GM19468 (cell line): ENCODE measurements around the gene PLEKHD1.

Experiments used
- ATAC-seq: cut with Tn5 transposase; IDR thresholded peaks from one replicate; pipeline ENCODE4 v1.9.1; 2021; ENCODE audit warnings: mild to moderate bottlenecking, moderate library complexity, moderate number of reproducible peaks; ENCODE audit not compliant: unreplicated experiment; ENCODE audit errors: extremely low read depth

The PLEKHD1 gene

GRCh38 chr14:69540654-69541335, 56.3 kb downstream of the PLEKHD1 start:
- no peak for ATAC-seq

- no peak for ATAC-seq
Observed at GRCh38 chr14:69542311-69542710, 57.8 kb downstream of the PLEKHD1 start.

GRCh38 chr14:69543341-69544115, 59.0 kb downstream of the PLEKHD1 start:
- ATAC-seq, result no peak

- ATAC-seq, result no peak
Observed at GRCh38 chr14:69547701-69548348, 63.3 kb downstream of the PLEKHD1 start.

GRCh38 chr14:69548566-69548965, 64.0 kb downstream of the PLEKHD1 start:
- ATAC-seq, result no peak

GRCh38 chr14:69551511-69551910, 67.0 kb downstream of the PLEKHD1 start:
- ATAC-seq, result no peak

GRCh38 chr14:69553252-69553651, 68.7 kb downstream of the PLEKHD1 start:
- no peak for ATAC-seq

GRCh38 chr14:69554500-69554899, 70.0 kb downstream of the PLEKHD1 start:
- ATAC-seq, result no peak

- no peak for ATAC-seq
Observed at GRCh38 chr14:69558774-69559173, 74.2 kb downstream of the PLEKHD1 start.

- no peak for ATAC-seq
Observed at GRCh38 chr14:69559581-69560011, 75.1 kb downstream of the PLEKHD1 start.

GRCh38 chr14:69560826-69561225, 76.3 kb downstream of the PLEKHD1 start:
- no peak for ATAC-seq

GRCh38 chr14:69561893-69562292, 77.4 kb downstream of the PLEKHD1 start:
- ATAC-seq, result no peak

- no peak for ATAC-seq
Observed at GRCh38 chr14:69567563-69567962, 83.0 kb downstream of the PLEKHD1 start.

- no peak for ATAC-seq
Observed at GRCh38 chr14:69569859-69570258, 85.3 kb downstream of the PLEKHD1 start.

- ATAC-seq, result no peak
Observed at GRCh38 chr14:69570836-69571330, 86.4 kb downstream of the PLEKHD1 start.

- ATAC-seq, result no peak
Observed at GRCh38 chr14:69571449-69572029, 87.0 kb downstream of the PLEKHD1 start.

- no peak for ATAC-seq
Observed at GRCh38 chr14:69572030-69572840, 87.7 kb downstream of the PLEKHD1 start.

GRCh38 chr14:69572841-69573135, 88.3 kb downstream of the PLEKHD1 start:
- no peak for ATAC-seq

GRCh38 chr14:69573205-69573830, 88.8 kb downstream of the PLEKHD1 start:
- ATAC-seq, result no peak
